Measurements from ENCODE around the gene PPP3CA. TPM values are rescaled to one million over a fixed set of nuclear protein-coding genes. Genes with fewer than 3 reads are reported as not detected.

Gene PPP3CA
- total RNA-seq, 4 donors from 2014 or later: 38.5 to 46.7 (median 40.6) TPM

DNA sequence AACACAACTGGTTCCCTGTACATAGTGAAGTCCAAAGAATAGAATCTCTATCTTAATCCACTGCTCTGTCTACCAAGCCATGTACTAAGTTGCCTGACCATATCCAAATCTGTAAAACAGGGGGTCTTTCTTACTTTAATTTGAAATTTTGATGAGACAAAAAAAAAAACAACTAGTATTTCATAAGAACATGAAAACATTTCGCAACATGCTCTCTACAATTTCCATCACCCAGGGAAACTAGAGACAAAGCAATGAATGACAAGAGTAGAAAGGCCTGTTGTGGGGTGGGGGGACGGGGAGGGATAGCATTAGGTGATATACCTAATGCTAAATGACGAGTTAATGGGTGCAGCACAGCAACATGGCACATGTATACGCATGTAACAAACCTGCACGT is 279.9 kb downstream of the PPP3CA start:
- WGBS, 2 donors: 97% methylated on average over 5 of the region's 5 CpGs
- no peak for DNase-seq (ENCODE audit: low spot score in 2 of 2)
- TF ChIP-seq POLR2A (IDR thresholded peaks at IDR 0.05): no peak
- TF ChIP-seq, protein P1, sequence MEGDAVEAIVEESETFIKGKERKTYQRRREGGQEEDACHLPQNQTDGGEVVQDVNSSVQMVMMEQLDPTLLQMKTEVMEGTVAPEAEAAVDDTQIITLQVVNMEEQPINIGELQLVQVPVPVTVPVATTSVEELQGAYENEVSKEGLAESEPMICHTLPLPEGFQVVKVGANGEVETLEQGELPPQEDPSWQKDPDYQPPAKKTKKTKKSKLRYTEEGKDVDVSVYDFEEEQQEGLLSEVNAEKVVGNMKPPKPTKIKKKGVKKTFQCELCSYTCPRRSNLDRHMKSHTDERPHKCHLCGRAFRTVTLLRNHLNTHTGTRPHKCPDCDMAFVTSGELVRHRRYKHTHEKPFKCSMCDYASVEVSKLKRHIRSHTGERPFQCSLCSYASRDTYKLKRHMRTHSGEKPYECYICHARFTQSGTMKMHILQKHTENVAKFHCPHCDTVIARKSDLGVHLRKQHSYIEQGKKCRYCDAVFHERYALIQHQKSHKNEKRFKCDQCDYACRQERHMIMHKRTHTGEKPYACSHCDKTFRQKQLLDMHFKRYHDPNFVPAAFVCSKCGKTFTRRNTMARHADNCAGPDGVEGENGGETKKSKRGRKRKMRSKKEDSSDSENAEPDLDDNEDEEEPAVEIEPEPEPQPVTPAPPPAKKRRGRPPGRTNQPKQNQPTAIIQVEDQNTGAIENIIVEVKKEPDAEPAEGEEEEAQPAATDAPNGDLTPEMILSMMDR (IDR thresholded peaks at IDR 0.05): no peak
- no peak overlapping the region for H3K4me3 ChIP-seq (ENCODE audit: low read depth, poor library complexity, severe bottlenecking)
- intact Hi-C loops (cut with DNase I; ENCODE audit: low total_unique reads): no loop called here

DNA sequence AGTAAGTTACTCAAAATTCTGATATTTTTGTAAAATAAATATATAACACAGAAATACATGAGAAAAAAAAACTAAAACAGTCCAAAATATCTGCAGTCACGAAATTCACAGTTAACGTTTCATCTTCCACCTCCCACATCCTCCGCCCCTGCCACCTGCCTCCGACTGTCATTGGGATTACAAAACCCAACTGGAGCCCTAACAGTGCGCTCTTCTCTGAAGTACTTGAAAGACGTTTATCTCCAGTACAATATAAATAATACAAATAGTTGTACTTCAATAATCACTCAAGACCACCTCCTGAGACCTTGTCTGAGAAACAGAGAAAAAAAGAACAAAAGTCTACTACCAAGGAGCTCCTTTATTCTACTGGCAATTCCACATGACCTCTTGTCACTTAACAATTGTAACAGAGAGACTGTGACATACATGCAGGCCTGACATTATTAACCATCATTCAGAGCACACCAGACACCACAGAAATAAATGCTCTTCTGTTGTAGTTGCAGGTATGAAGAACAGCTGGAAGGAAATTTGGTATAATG is 280.6 kb downstream of the PPP3CA start:
- DNase-seq (ENCODE audit: low spot score in 2 of 2): no peak
- no peak for TF ChIP-seq POLR2A (IDR thresholded peaks at IDR 0.05)
- TF ChIP-seq, protein P1 (IDR thresholded peaks at IDR 0.05): no peak
- WGBS, 2 donors: 93 to 95% methylated on average over 6 of the region's 6 CpGs
- H3K4me3 ChIP-seq (ENCODE audit: low read depth, poor library complexity, severe bottlenecking): no peak overlapping the region
- intact Hi-C loops (cut with DNase I; ENCODE audit: low total_unique reads): no loop called here

DNA sequence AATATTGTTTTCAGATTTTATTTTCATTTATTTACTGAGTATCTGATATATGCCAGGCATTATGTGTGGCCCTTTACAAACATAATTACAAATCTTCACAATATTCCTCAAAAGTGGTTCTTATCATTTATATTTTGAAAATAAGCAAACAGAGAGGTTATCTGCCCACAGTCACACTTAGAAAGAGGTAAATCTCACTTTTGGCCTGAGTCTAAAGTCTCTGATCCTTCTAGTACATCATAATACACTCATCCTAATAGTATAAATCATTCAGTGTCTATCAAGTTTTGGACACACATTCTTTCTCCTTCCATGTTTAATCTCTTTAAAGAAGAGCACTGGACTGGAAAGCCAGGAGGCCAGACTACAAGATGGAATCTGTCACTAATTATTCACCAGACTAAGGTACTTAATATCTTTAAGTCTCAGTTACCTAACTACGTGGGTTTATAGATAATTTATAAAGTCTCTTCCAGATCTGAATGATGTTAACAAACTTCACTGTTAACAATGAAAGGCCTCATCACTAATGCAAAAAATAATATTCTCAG is 281.3 kb downstream of the PPP3CA start:
- 93% methylated on average over 1 of the region's 1 CpG for WGBS, 2 donors
- TF ChIP-seq, protein P1 (IDR thresholded peaks at IDR 0.05): no peak
- TF ChIP-seq POLR2A (IDR thresholded peaks at IDR 0.05): no peak
- intact Hi-C loops (cut with DNase I; ENCODE audit: low total_unique reads): no loop called here
- no peak for DNase-seq (ENCODE audit: low spot score in 2 of 2)
- H3K4me3 ChIP-seq (ENCODE audit: low read depth, poor library complexity, severe bottlenecking): no peak overlapping the region

DNA sequence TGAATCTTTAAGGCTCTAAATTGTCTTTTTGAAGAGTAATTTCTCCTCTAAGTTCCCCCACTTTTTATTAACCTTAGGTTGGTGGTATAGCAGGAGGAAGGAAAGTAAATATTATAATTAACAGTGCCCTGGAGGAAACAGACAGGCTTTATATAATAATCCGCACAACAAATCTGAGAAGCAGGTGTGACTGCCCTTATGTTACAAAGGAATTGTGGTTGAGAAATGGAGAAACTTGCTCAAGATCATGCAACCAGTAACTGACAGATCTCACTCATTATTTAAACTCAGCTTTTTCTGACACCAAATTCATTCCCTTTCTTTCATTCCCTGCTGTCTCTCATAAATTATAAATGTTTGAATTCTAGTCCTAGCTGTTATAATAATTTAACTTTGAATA is 282.0 kb downstream of the PPP3CA start:
- TF ChIP-seq, protein P1 (IDR thresholded peaks at IDR 0.05): no peak
- no peak for TF ChIP-seq POLR2A (IDR thresholded peaks at IDR 0.05)
- no peak overlapping the region for H3K4me3 ChIP-seq (ENCODE audit: low read depth, poor library complexity, severe bottlenecking)
- DNase-seq (ENCODE audit: low spot score in 2 of 2): no peak
- 89 to 92% methylated on average over 1 of the region's 1 CpG for WGBS, 2 donors
- intact Hi-C loops (cut with DNase I; ENCODE audit: low total_unique reads): no loop called here

DNA sequence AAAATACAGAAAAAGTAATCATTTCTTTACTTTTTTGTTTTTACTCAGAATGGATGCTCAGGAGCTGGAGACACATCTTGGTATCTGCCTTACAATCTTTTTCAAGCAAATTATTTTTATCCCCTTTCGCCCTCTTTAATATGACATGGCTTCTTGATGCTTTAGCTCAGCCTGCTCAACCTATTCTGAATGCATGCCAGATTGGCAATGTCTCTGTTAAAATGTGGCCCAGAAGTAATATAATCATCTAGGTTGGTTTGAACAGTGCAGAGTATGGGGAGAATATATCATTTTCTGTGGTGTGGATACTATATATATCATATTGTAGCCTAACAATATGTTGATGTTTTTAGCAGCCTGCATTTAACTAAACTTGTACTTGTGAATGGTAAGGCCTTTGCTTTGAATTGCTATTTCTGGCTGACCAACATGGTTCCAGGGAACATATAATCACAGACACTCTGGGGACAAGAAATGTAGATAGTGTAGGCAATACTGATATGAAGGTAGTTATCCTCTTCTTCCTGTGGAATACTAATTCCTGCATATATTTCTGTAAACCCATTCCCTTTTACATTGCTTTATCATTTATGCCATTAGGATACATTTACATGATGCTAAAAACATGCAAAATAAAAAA is 282.7 kb downstream of the PPP3CA start:
- no peak overlapping the region for H3K4me3 ChIP-seq (ENCODE audit: low read depth, poor library complexity, severe bottlenecking)
- 91 to 95% methylated on average over 1 of the region's 1 CpG for WGBS, 2 donors
- TF ChIP-seq, protein P1 (IDR thresholded peaks at IDR 0.05): no peak
- no peak for TF ChIP-seq POLR2A (IDR thresholded peaks at IDR 0.05)
- DNase-seq (ENCODE audit: low spot score in 2 of 2): no peak
- intact Hi-C loops (cut with DNase I; ENCODE audit: low total_unique reads): no loop called here

Measured in lower leg skin (tissue), 4 donors.